HCT116 (cell line): ENCODE results near the gene P2RX5. TPM values are rescaled to one million over a fixed set of nuclear protein-coding genes. Genes with fewer than 3 reads are reported as not detected.

Experiments used
- ATAC-seq: fragments of 200-7000 bp; cut with Tn5 transposase; 2 replicates; pipeline ENCODE4 v1.9.1; 2020; ENCODE audit warnings: mild to moderate bottlenecking, moderate library complexity
- BruUV-seq: library from RNA; stranded (reverse); fragments of 400-500 nt; replicated peaks from 2 replicates; lab custom pipeline; 2021; lab: Mats Ljungman, UMichigan
- CTCF ChIA-PET: fragments of 300-600 bp; sonication (Branson Sonifier 250); formaldehyde crosslinking; loops from one replicate; lab custom pipeline; 2021; ENCODE audit warnings: antibody characterized with exemption; lab: Charles Lee
- POLR2A ChIA-PET: fragments of 300-600, 350-600 bp; sonication (Branson Sonifier 250); formaldehyde crosslinking; loops from one replicate; lab custom pipeline; 2021; ENCODE audit warnings: antibody characterized with exemption; lab: Charles Lee
- RAD21 ChIA-PET, 2 experiments: fragments of 300-600 bp; sonication (Branson Sonifier 250); formaldehyde crosslinking; loops; one replicate each; lab custom pipeline; 2023; ENCODE audit warnings: low total read pairs in 2 of 2; ENCODE audit not compliant: uncharacterized antibody in 2 of 2, unreplicated experiment in 2 of 2, low non-redundant PET in 1 of 2; lab: Charles Lee
- DNase-seq: peaks from one replicate; pipeline ENCODE4 v3.0.0-alpha.2; 2010; ENCODE audit warnings: low read depth, low spot score
- H2AFZ ChIP-seq: fragments of 200-600 bp; shearing (Covaris generic), sonication (generic); 2 replicates; pipeline ENCODE4 v1.6.1; 2017; ENCODE audit warnings: low read depth, mixed run types, mixed read lengths, antibody characterized with exemption, low read length; ENCODE audit not compliant: poor library complexity, severe bottlenecking
- H3K27ac ChIP-seq: 2 replicates; pipeline ENCODE4 v1.5.1; 2012; ENCODE audit warnings: low read depth, low read length
- H3K27me3 ChIP-seq: fragments of 200-600 bp; sonication (generic); 2 replicates; pipeline ENCODE4 v1.6.1; 2016; ENCODE audit warnings: mixed run types, low read length, mixed read lengths; ENCODE audit not compliant: insufficient read depth
- H3K36me3 ChIP-seq, 2 experiments: fragments of 200-500 bp in 1 of 2; fragments of 200-600 bp in 1 of 2; sonication (Bioruptor generic) in 1 of 2; sonication (generic) in 1 of 2; 2 replicates each; pipeline versions ENCODE4 v1.5.1 to v1.6.1; 2014 to 2016; ENCODE audit warnings: low read length in 2 of 2, inconsistent platforms in 1 of 2, mixed read lengths in 1 of 2, mixed run types in 1 of 2; ENCODE audit not compliant: insufficient read depth in 2 of 2, control insufficient read depth in 1 of 2
- H3K4me1 ChIP-seq, 2 experiments: fragments of 200-600 bp in 1 of 2; sonication (generic) in 1 of 2; 2 replicates each; pipeline versions ENCODE4 v1.5.1 to v1.6.1; 2012 to 2017; ENCODE audit warnings: low read length in 2 of 2, inconsistent platforms in 1 of 2, mild to moderate bottlenecking in 1 of 2, mixed read lengths in 1 of 2, mixed run types in 1 of 2, moderate library complexity in 1 of 2; ENCODE audit not compliant: insufficient read depth in 2 of 2, control insufficient read depth in 1 of 2
- H3K4me2 ChIP-seq: fragments of 200-600 bp; sonication (generic); 2 replicates; pipeline ENCODE4 v1.6.1; 2017; ENCODE audit warnings: mixed run types, low read length, mixed read lengths
- H3K4me3 ChIP-seq, 2 experiments: fragments of 200-600 bp in 1 of 2; sonication (generic) in 1 of 2; replicated peaks in 1 of 2; 2 replicates each; pipeline ENCODE4 v1.5.1; 2011 to 2016; ENCODE audit warnings: low read length in 2 of 2, control low read depth in 1 of 2, low read depth in 1 of 2, mild to moderate bottlenecking in 1 of 2, mixed read lengths in 1 of 2, mixed run types in 1 of 2
- H3K79me2 ChIP-seq: fragments of 200-600 bp; sonication (generic); 2 replicates; pipeline ENCODE4 v1.6.1; 2017; ENCODE audit warnings: mild to moderate bottlenecking, mixed run types, low read length, moderate library complexity, mixed read lengths; ENCODE audit not compliant: insufficient read depth
- H3K9ac ChIP-seq: fragments of 200-600 bp; sonication (generic); 2 replicates; pipeline ENCODE4 v1.6.1; 2016; ENCODE audit warnings: low read length, mixed read lengths
- H3K9me2 ChIP-seq: fragments of 200-600 bp; sonication (generic), shearing (Covaris generic); 2 replicates; pipeline ENCODE4 v1.6.1; 2017; ENCODE audit warnings: mixed run types, mild to moderate bottlenecking, moderate library complexity; ENCODE audit not compliant: insufficient read depth
- H3K9me3 ChIP-seq, 2 experiments: fragments of 200-500 bp in 1 of 2; fragments of 200-600 bp in 1 of 2; sonication (Bioruptor generic) in 1 of 2; sonication (generic) in 1 of 2; 2 replicates each; pipeline ENCODE4 v1.6.1; 2014 to 2017; ENCODE audit warnings: low read length in 2 of 2, mixed read lengths in 2 of 2, inconsistent platforms in 1 of 2, low read depth in 1 of 2, mild to moderate bottlenecking in 1 of 2, mixed run types in 1 of 2, moderate library complexity in 1 of 2; ENCODE audit not compliant: control insufficient read depth in 1 of 2, insufficient read depth in 1 of 2
- H4K20me1 ChIP-seq: fragments of 200-600 bp; sonication (generic), shearing (Covaris generic); 2 replicates; pipeline ENCODE4 v1.6.1; 2017; ENCODE audit warnings: mixed run types, mild to moderate bottlenecking, moderate library complexity; ENCODE audit not compliant: insufficient read depth
- CBX3 ChIP-seq: IDR thresholded peaks from 2 replicates; pipeline ENCODE4 v1.6.1; 2012; ENCODE audit warnings: low read depth
- EGR1 ChIP-seq: IDR thresholded peaks from 2 replicates; pipeline ENCODE4 v1.6.1; 2012; ENCODE audit warnings: low read depth
- ELF1 ChIP-seq: IDR thresholded peaks from 2 replicates; pipeline ENCODE4 v1.6.1; 2012; ENCODE audit warnings: low read depth, borderline replicate concordance
- EZH2 ChIP-seq: fragments of 200-600 bp; sonication (generic); IDR thresholded peaks from 2 replicates; pipeline ENCODE4 v1.6.1; 2017; ENCODE audit warnings: antibody characterized with exemption, mixed run types
- JUND ChIP-seq: IDR thresholded peaks from 2 replicates; pipeline ENCODE4 v1.6.1; 2012
- POLR2AphosphoS5 ChIP-seq: IDR thresholded peaks from 2 replicates; pipeline ENCODE4 v1.6.1; 2011; ENCODE audit warnings: mild to moderate bottlenecking, low read depth, low read length, moderate library complexity
- RAD21 ChIP-seq: IDR thresholded peaks from 2 replicates; pipeline ENCODE4 v1.6.1; 2012; ENCODE audit warnings: low read depth, mild to moderate bottlenecking
- SIN3A ChIP-seq: IDR thresholded peaks from 2 replicates; pipeline ENCODE4 v1.6.1; 2012; ENCODE audit warnings: low read depth
- YY1 ChIP-seq: IDR thresholded peaks from 2 replicates; pipeline ENCODE4 v1.6.1; 2011; ENCODE audit warnings: low read length, low read depth, moderate library complexity, mild to moderate bottlenecking; ENCODE audit not compliant: insufficient replicate concordance; ENCODE audit errors: extremely low read depth
- ZFX ChIP-seq: fragments of 450-650 bp; IDR thresholded peaks from 2 replicates; pipeline ENCODE4 v1.6.1; 2017
- ZNF274 ChIP-seq: fragments of 200-500 bp; sonication (Bioruptor generic); IDR thresholded peaks from 2 replicates; pipeline ENCODE4 v1.6.1; 2014; ENCODE audit warnings: mild to moderate bottlenecking, low read depth, low read length, inconsistent platforms
- intact Hi-C: fragments of 100-400 bp; cut with micrococcal nuclease; formaldehyde crosslinking; loops from 2 replicates; pipeline ENCODE4 v1.10.0; 2022
- total RNA-seq: library from RNA; stranded (reverse); gene quantifications from one replicate; pipeline ENCODE4 v1.2.1, GENCODE V29; 2021; ENCODE audit not compliant: unreplicated experiment
- TF ChIP-seq, protein P1 (sequence below): IDR thresholded peaks from 2 replicates; pipeline ENCODE4 v1.6.1; 2012
- TF ChIP-seq, protein P2 (sequence below), 3 experiments: fragments of 200-600 bp in 1 of 3; sonication (generic) in 1 of 3; IDR thresholded peaks in 2 of 3; conservative IDR thresholded peaks in 1 of 3; 2 replicates each; pipeline ENCODE4 v1.5.1; 2012 to 2017; ENCODE audit warnings: low read depth in 2 of 3, low read length in 2 of 3, antibody characterized with exemption in 1 of 3, borderline replicate concordance in 1 of 3, control low read depth in 1 of 3, mild to moderate bottlenecking in 1 of 3, mixed read lengths in 1 of 3, mixed run types in 1 of 3, moderate library complexity in 1 of 3; ENCODE audit not compliant: insufficient read depth in 1 of 3
- TF ChIP-seq, protein P3 (sequence below): IDR thresholded peaks from 2 replicates; pipeline ENCODE4 v1.6.1; 2011; ENCODE audit warnings: mild to moderate bottlenecking, low read length, moderate library complexity; ENCODE audit not compliant: insufficient replicate concordance; ENCODE audit errors: extremely low read depth

The P2RX5 gene
- total RNA-seq, 1 experiment from 2014 or later, result 9.0 TPM

DNA sequence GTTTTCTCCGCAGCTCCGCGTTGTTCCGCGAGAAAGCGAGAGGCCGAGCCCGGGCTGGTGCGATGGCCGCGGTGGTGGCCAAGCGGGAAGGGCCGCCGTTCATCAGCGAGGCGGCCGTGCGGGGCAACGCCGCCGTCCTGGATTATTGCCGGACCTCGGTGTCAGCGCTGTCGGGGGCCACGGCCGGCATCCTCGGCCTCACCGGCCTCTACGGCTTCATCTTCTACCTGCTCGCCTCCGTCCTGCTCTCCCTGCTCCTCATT lies 26.9 kb downstream of the P2RX5 start:
- H4K20me1 ChIP-seq, result no peaks in the 10 kb centered on the region; the same call in 1 of the 2 replicates
- CTCF ChIA-PET, result interaction anchor here (2.8 kb wide), 1 partner anchor 14 kb away, joined by 11 read pairs; no protein-coding TSS in a partner anchor
- TF ChIP-seq ZFX (peak; percentile 42; the same call in 1 of the 2 replicates), YY1 (no peak)
- TF ChIP-seq, all 23 proteins: peak for 1
- H3K4me2 ChIP-seq, result peak overlapping the region; percentile 74
- ChIA-PET RAD21 (no interaction called here), POLR2A (interaction anchor here (0.7 to 1.1 kb wide), 2 partner anchors 8 to 91 kb away, joined by 3 read pairs; no protein-coding TSS in a partner anchor)
- peaks cover 42% of the 10 kb centered on the region for H3K79me2 ChIP-seq
- BruUV-seq, result TSS peak; percentile 93
- ATAC-seq, result no peak
- H3K9me2 ChIP-seq, result no peaks in the 10 kb centered on the region
- no peaks in the 10 kb centered on the region for H3K9me3 ChIP-seq
- H3K27ac ChIP-seq, result peak overlapping the region; percentile 77
- peaks cover 8 to 20% of the 10 kb centered on the region in 2 experiments for H3K4me1 ChIP-seq
- peak overlapping the region; percentile 97 for H3K9ac ChIP-seq
- H3K27me3 ChIP-seq, result no peaks in the 10 kb centered on the region
- no peak overlapping the region for H2AFZ ChIP-seq
- H3K4me3 ChIP-seq, result peak overlapping the region; percentile 74 to 96
- H3K36me3 ChIP-seq, result no peaks in the 10 kb centered on the region
- DNase-seq, result no peak
- intact Hi-C loops, result no loop called here

DNA sequence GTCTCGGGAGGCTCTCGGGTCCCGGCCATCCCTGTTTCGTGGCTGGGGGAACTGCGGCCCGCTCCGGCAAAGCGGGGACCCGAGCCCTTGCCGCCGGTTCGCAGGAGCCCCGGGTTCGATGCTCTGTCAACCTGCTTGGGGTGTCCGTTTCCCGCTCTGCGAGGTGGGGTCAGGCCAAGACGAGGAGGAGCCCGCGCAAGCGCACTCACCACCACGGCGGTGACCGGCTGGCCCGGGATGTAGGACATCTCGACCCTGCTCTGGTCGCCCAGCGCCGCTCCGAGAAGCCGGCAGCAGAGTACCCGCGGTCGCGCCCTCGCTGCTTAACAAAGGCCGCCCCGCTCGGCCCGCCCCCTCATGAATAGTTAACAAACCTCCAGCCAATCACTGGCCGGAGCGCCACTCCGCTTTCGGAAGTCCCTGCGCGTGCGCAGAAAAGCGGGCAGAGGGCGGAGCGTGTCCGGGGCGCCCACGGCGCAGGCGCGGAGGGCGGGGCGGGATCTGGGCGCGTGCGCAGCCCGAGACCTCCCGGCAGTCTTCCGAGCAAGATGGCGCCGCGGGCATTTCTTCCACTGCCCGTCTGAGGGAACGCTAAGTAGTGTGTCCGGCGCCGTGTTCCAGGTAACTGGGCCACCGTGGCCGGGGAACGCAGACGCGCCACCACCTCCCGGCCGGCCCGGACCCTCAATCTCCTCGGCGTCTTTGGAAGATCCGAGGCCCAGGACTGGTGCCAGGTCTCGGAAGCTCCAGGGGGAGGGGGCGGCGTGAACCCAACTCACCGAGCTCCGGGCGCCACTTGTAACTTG lies 27.5 kb downstream of the P2RX5 start, which contains the start of the genes EMC6 and TAX1BP3:
EMC6 (plus strand) TSS at position 534 of the 806 bp plus-strand sequence. CDS start 335 bp downstream, outside the sequence.
TAX1BP3 (minus strand) TSS at position 300 of the 806 bp plus-strand sequence; CDS start at position 248, 52 bp downstream.
- no TSS peak for BruUV-seq
- no peaks in the 10 kb centered on the region for H3K9me3 ChIP-seq
- peak within 1 kb of the TSS; percentile 97 for H3K9ac ChIP-seq
- POLR2A ChIA-PET, result interaction anchor here (0.7 to 1.8 kb wide), 4 partner anchors 9 to 92 kb away, joined by 3 to 5 read pairs (median 3); partner anchors contain the start of genes CTNS and SHPK
- H2AFZ ChIP-seq, result no peak within 1 kb of the TSS
- DNase-seq, result peak; percentile 93
- intact Hi-C loops, result no loop called here
- no peaks in the 10 kb centered on the region for H3K27me3 ChIP-seq
- peak within 1 kb of the TSS; percentile 74 to 96 for H3K4me3 ChIP-seq
- no peaks in the 10 kb centered on the region for H3K9me2 ChIP-seq
- peaks cover 8 to 20% of the 10 kb centered on the region in 2 experiments for H3K4me1 ChIP-seq
- no peaks in the 10 kb centered on the region; the same call in 1 of the 2 replicates for H4K20me1 ChIP-seq
- H3K27ac ChIP-seq, result peak within 1 kb of the TSS; percentile 97
- ATAC-seq, result peak; percentile 91
- RAD21 ChIA-PET, result no interaction called here
- no peaks in the 10 kb centered on the region for H3K36me3 ChIP-seq
- CTCF ChIA-PET, result interaction anchor here (2.8 kb wide), 1 partner anchor 15 kb away, joined by 11 read pairs; no protein-coding TSS in a partner anchor
- H3K79me2 ChIP-seq, result peaks cover 42% of the 10 kb centered on the region
- H3K4me2 ChIP-seq, result peak within 1 kb of the TSS; percentile 74
- TF ChIP-seq EGR1, result peak; percentile 38
- TF ChIP-seq, protein P1, sequence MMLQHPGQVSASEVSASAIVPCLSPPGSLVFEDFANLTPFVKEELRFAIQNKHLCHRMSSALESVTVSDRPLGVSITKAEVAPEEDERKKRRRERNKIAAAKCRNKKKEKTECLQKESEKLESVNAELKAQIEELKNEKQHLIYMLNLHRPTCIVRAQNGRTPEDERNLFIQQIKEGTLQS, result no peak
- TF ChIP-seq, protein P2, sequence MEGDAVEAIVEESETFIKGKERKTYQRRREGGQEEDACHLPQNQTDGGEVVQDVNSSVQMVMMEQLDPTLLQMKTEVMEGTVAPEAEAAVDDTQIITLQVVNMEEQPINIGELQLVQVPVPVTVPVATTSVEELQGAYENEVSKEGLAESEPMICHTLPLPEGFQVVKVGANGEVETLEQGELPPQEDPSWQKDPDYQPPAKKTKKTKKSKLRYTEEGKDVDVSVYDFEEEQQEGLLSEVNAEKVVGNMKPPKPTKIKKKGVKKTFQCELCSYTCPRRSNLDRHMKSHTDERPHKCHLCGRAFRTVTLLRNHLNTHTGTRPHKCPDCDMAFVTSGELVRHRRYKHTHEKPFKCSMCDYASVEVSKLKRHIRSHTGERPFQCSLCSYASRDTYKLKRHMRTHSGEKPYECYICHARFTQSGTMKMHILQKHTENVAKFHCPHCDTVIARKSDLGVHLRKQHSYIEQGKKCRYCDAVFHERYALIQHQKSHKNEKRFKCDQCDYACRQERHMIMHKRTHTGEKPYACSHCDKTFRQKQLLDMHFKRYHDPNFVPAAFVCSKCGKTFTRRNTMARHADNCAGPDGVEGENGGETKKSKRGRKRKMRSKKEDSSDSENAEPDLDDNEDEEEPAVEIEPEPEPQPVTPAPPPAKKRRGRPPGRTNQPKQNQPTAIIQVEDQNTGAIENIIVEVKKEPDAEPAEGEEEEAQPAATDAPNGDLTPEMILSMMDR (IDR thresholded peaks at IDR 0.05 in 2 of 3, conservative IDR thresholded peaks at IDR 0.05 in 1 of 3; ENCODE audit: borderline replicate concordance in 1 of 3, insufficient read depth in 1 of 3, low read depth in 2 of 3, low read length in 2 of 3), result no peak
- no peak for TF ChIP-seq ZNF274
- TF ChIP-seq, protein P3, sequence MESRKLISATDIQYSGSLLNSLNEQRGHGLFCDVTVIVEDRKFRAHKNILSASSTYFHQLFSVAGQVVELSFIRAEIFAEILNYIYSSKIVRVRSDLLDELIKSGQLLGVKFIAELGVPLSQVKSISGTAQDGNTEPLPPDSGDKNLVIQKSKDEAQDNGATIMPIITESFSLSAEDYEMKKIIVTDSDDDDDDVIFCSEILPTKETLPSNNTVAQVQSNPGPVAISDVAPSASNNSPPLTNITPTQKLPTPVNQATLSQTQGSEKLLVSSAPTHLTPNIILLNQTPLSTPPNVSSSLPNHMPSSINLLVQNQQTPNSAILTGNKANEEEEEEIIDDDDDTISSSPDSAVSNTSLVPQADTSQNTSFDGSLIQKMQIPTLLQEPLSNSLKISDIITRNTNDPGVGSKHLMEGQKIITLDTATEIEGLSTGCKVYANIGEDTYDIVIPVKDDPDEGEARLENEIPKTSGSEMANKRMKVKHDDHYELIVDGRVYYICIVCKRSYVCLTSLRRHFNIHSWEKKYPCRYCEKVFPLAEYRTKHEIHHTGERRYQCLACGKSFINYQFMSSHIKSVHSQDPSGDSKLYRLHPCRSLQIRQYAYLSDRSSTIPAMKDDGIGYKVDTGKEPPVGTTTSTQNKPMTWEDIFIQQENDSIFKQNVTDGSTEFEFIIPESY, result no peak
- TF ChIP-seq EZH2, result no peak
- peak; percentile 33; the same call in 1 of the 2 replicates for TF ChIP-seq SIN3A
- peak; percentile 64; the same call in 1 of the 2 replicates for TF ChIP-seq ZFX
- TF ChIP-seq JUND, result no peak
- peak; percentile 92 for TF ChIP-seq POLR2AphosphoS5
- TF ChIP-seq RAD21, result no peak
- TF ChIP-seq CBX3, result no peak
- TF ChIP-seq ELF1, result no peak
